RPMI8226 (cell line): ENCODE data around the gene TUFT1.
"Not testable (repeated sequence)": the region's sequence is repeated elsewhere in the genome, so short reads cannot be mapped to it uniquely, and the experiment has no call there.

Experiments
- DNase-seq: peaks from one replicate; pipeline ENCODE4 v3.0.0-alpha.2; 2015

TUFT1 gene

DNA sequence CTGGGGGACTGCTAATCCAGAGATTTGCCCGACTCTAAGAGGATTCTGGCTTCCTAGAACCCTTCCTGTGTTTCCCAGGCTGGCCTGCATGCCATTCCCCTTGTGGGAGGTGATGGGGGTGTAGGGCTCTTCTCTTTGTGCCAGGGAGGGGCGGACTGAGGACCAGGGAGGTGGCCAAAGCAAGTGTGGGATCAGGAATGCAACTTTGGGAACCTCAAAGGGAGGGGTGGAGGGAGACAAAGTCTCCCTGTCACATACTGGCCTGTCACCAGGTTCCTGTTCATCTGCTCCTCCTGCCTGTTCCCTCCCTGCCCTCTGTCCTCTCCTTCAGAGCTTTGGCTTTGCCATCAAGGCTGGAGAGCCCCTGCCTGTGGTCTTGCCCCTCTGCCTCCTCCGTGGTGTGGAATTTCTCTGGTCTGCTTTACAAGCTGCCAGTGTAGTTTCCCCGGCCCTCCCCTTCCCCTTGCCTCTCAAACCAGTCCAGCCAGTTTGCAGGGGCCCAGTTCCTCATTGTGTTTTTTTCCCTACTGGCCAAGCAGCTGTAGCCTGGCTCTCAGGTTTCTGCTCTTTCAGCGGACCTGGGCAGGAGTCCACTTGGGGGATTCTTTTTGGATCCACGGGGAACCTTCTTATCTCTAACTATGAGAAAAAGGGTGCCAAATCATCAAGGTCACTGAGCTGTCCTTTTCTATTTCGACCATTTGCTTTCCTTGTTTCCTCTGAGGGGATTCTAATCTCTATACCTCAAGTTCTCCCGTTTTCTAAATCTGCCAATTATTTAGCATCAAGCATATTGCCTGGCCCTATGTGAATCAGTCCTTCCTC, 27.1 kb upstream of the TUFT1 start:
- peak; percentile 8 for DNase-seq

- peak; percentile 39 for DNase-seq
Observed at GRCh38 chr1:151513626-151514121, 26.4 kb upstream of the TUFT1 start.

DNA sequence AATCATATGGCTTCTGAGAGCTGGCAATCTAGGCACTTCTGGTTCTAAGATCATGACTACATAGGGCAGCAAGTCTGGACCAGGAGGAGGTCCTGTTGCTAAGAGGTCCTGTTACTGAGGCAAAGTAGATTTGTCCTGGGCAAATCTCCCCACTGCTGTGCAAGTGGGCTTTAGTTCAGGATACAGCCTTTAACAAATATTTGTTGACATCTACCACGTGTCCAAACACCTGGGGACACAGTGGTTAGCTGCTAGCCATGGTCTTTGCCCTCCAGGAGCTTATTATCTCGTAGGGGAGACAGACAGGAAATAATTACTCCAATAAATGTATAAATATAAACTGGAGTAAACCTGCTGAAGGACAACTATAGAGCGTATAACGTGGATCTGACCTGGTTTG, 25.7 kb upstream of the TUFT1 start:
- no peak for DNase-seq

- no peak for DNase-seq
Observed at GRCh38 chr1:151515265-151515664, 24.8 kb upstream of the TUFT1 start.

- no peak for DNase-seq
Observed at GRCh38 chr1:151516031-151516511, 24.0 kb upstream of the TUFT1 start.

DNA sequence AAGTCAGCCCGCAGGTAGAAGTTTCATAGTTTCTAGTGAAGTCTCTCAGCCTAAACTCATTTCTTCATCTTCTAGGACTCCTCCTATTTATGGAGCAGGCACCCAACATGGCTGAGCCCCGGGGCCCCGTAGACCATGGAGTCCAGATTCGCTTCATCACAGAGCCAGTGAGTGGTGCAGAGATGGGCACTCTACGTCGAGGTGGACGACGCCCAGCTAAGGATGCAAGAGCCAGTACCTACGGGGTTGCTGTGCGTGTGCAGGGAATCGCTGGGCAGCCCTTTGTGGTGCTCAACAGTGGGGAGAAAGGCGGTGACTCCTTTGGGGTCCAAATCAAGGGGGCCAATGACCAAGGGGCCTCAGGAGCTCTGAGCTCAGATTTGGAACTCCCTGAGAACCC, 21.7 kb upstream of the TUFT1 start:
- no peak for DNase-seq

DNA sequence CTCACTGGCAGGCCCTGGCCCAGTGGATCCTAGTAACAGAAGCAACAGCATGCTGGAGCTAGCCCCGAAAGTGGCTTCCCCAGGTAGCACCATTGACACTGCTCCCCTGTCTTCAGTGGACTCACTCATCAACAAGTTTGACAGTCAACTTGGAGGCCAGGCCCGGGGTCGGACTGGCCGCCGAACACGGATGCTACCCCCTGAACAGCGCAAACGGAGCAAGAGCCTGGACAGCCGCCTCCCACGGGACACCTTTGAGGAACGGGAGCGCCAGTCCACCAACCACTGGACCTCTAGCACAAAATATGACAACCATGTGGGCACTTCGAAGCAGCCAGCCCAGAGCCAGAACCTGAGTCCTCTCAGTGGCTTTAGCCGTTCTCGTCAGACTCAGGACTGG, 21.2 kb upstream of the TUFT1 start:
- DNase-seq: no peak

GRCh38 chr1:151519667-151520066, 20.4 kb upstream of the TUFT1 start:
- no peak for DNase-seq

- peak; percentile 43 for DNase-seq
Observed at GRCh38 chr1:151520359-151520758, 19.8 kb upstream of the TUFT1 start.

GRCh38 chr1:151522427-151522826, 17.7 kb upstream of the TUFT1 start:
- not testable (repeated sequence) for DNase-seq

GRCh38 chr1:151523326-151523725, 16.8 kb upstream of the TUFT1 start:
- no peak for DNase-seq

GRCh38 chr1:151524736-151525135, 15.4 kb upstream of the TUFT1 start:
- no peak for DNase-seq

DNA sequence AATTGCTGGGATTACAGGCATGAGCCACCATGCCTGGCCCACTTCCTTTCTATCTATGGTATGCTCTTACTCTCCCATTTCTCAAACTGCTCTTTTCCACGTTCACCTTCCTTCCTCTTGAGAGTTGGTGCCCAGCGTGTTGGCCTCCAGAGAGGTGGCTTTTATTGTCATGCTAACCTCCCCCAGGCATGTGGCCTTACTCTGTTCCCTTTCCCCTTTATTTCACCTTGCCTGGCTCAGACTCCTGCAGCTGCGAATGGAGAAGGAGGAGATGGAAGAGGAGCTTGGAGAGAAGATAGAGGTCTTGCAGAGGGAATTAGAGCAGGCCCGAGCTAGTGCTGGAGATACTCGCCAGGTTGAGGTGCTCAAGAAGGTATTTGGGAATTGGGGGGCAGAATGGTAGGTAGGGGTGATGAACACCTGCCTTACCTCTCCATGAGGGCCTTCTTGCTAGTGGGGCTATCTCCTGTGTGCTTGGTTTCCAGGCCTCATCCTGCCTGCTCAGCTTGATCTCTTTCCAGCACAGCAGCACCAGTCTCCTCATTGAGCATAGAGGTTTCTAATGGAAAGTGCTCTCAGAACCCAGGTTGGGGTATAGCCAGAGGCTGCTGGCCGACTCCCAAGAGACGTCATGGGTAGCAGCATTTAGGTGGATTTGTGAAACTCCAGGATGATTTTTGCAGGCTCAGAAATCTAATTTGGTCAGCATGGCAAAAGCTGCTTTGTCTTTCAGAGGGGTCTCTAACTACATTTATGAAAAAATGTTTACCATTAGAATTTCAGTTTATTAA, 13.2 kb upstream of the TUFT1 start:
- peak; percentile 32 for DNase-seq

DNA sequence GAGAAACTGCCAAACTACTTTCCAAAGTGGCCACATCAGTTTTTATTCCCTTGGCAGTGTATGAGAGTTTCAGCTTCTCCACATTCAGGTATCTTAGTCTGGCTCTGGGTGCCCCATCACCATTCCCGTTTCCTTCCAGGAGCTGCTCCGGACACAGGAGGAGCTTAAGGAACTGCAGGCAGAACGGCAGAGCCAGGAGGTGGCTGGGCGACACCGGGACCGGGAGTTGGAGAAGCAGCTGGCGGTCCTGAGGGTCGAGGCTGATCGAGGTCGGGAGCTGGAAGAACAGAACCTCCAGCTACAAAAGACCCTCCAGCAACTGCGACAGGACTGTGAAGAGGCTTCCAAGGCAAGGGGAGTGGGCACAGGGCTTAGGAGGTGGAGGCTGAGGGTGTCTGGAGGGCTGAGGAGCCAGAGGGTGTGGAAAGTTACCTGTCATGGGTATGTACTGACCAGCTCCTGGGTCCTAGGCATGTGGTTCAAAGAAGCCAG, 10.9 kb upstream of the TUFT1 start:
- DNase-seq: no peak

GRCh38 chr1:151529781-151530180, 10.3 kb upstream of the TUFT1 start:
- no peak for DNase-seq

- DNase-seq: no peak
Observed at GRCh38 chr1:151530461-151530860, 9.6 kb upstream of the TUFT1 start.

- DNase-seq: no peak
Observed at GRCh38 chr1:151533870-151534269, 6.2 kb upstream of the TUFT1 start.

GRCh38 chr1:151534662-151535278, 5.3 kb upstream of the TUFT1 start:
- peak; percentile 86 for DNase-seq

DNA sequence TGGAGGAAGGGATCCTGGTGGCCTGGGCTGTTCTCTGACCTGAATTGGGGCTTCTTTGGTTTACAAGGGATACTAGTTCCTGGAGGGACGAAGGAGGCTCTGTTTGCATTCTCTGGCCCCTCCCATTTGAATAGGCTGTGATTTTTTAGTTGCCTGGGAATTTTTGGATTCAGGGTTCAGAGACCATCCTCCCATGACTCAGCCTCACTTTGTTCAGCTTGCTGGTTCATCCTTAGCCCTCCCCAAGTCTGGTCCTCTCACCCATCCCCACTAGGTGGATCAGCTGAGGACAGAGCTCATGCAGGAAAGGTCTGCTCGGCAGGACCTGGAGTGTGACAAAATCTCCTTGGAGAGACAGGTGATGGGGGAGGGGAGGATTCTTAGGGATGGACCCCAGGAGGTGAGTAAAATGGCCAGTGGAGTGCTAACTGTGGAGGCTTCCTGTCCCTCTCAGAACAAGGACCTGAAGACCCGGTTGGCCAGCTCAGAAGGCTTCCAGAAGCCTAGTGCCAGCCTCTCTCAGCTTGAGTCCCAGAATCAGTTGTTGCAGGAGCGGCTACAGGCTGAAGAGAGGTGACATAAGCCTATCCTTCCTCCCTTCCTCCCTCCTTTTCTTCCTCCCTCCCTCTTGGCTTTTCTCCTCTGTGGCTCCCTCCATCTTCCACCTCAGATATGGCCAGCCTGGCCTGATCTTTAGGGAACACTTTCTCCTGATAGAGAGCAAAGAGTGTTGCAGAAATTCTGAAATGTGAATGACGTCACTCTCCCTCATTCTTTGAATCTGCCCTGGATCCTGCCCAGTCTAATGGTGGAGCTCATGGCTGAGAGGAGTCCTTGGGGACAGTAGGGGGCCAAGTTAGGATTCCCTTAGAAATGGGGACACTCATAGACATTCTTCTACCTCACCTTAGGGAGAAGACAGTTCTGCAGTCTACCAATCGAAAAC, 4.5 kb upstream of the TUFT1 start:
- no peak for DNase-seq

DNA sequence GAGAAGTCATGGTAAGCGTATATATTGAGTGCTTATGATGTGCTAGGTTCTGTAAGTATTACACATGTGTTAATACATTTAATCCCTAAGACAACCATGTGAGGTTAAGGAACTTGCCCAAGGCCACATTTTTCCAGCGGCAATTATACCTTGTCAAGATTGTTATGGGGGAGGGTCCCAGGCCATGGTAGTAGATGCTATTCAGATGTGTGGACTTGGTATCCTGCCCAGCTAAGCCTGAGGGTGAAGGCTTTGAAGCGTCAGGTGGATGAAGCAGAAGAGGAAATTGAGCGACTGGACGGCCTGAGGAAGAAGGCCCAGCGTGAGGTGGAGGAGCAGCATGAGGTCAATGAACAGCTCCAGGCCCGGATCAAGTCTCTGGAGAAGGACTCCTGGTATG, 3.6 kb upstream of the TUFT1 start:
- no peak for DNase-seq

GRCh38 chr1:151537112-151537511, 3.0 kb upstream of the TUFT1 start:
- no peak for DNase-seq
